ENCODE results near the gene NF1.
"Not testable (repeated sequence)": the region's sequence is repeated elsewhere in the genome, so short reads cannot be mapped to it uniquely, and the experiment has no call there.

- TF ChIP-seq CTCF (IDR thresholded peaks at IDR 0.05; ENCODE audit: low read depth, low read length); POLR2A (IDR thresholded peaks at IDR 0.05; ENCODE audit: extremely low read depth, insufficient read length); MAX (IDR thresholded peaks at IDR 0.05; ENCODE audit: low read depth, low read length); MYC (IDR thresholded peaks at IDR 0.05; ENCODE audit: low read depth, low read length): not testable (repeated sequence)
These were observed 18.6 kb downstream of the NF1 start for GRCh38 chr17:31113368-31113767.

All from NB4 (cell line).